H9 (cell line): ENCODE measurements around the gene SLC38A1. TPM values are rescaled to one million over a fixed set of nuclear protein-coding genes. Genes with fewer than 3 reads are reported as not detected.

Source experiments
- DNase-seq: peaks from one replicate; pipeline ENCODE4 v3.0.0-alpha.2; 2017
- H2AFZ ChIP-seq: one replicate; pipeline ENCODE4 v1.6.1; 2013; ENCODE audit warnings: mild to moderate bottlenecking, low read length, control low read depth, moderate library complexity
- H2AK5ac ChIP-seq: 2 replicates; pipeline ENCODE4 v1.6.1; 2013; ENCODE audit warnings: low read length, control low read depth, mixed read lengths; ENCODE audit not compliant: insufficient read length
- H2BK120ac ChIP-seq: one replicate; pipeline ENCODE4 v1.6.1; 2013; ENCODE audit warnings: low read depth, mild to moderate bottlenecking, low read length, control low read depth, inconsistent platforms; ENCODE audit not compliant: poor library complexity, severe bottlenecking
- H2BK12ac ChIP-seq: 2 replicates; pipeline ENCODE4 v1.6.1; 2013; ENCODE audit warnings: low read length, control low read depth, mixed read lengths, low read depth; ENCODE audit not compliant: insufficient read length
- H2BK15ac ChIP-seq: 2 replicates; pipeline ENCODE4 v1.6.1; 2013; ENCODE audit warnings: low read depth, low read length, control low read depth
- H2BK20ac ChIP-seq: one replicate; pipeline ENCODE4 v1.6.1; 2013; ENCODE audit warnings: low read depth, mild to moderate bottlenecking, low read length, control low read depth, inconsistent platforms; ENCODE audit not compliant: poor library complexity, severe bottlenecking
- H2BK5ac ChIP-seq: 2 replicates; pipeline ENCODE4 v1.6.1; 2013; ENCODE audit warnings: low read length, control low read depth, mixed read lengths; ENCODE audit not compliant: insufficient read length
- H3K14ac ChIP-seq: 2 replicates; pipeline ENCODE4 v1.6.1; 2013; ENCODE audit warnings: low read length, control low read depth; ENCODE audit not compliant: insufficient read depth
- H3K18ac ChIP-seq: 2 replicates; pipeline ENCODE4 v1.6.1; 2013; ENCODE audit warnings: low read depth, mild to moderate bottlenecking, mixed read lengths, low read length, control low read depth; ENCODE audit not compliant: insufficient read length
- H3K23ac ChIP-seq: 2 replicates; pipeline ENCODE4 v1.6.1; 2013; ENCODE audit warnings: low read length, control low read depth, mixed read lengths, low read depth; ENCODE audit not compliant: insufficient read length
- H3K23me2 ChIP-seq: 2 replicates; pipeline ENCODE4 v1.6.1; 2013; ENCODE audit warnings: low read depth, mild to moderate bottlenecking, mixed read lengths, low read length, control low read depth; ENCODE audit not compliant: insufficient read length, poor library complexity, severe bottlenecking
- H3K27ac ChIP-seq: 2 replicates; pipeline ENCODE4 v1.5.1; 2013; ENCODE audit warnings: low read length, control low read depth, mixed read lengths, low read depth; ENCODE audit not compliant: insufficient read length
- H3K27me3 ChIP-seq: 2 replicates; pipeline ENCODE4 v1.6.1; 2013; ENCODE audit warnings: low read length, control low read depth, inconsistent platforms; ENCODE audit not compliant: insufficient read depth
- H3K4ac ChIP-seq: 2 replicates; pipeline ENCODE4 v1.6.1; 2013; ENCODE audit warnings: low read depth, mild to moderate bottlenecking, control low read depth, inconsistent platforms, low read length, moderate library complexity
- H3K4me1 ChIP-seq: 2 replicates; pipeline ENCODE4 v1.6.1; 2013; ENCODE audit warnings: low read length, control low read depth, inconsistent platforms; ENCODE audit not compliant: insufficient read depth
- H3K4me2 ChIP-seq: 2 replicates; pipeline ENCODE4 v1.6.1; 2013; ENCODE audit warnings: low read length, control low read depth, mixed read lengths; ENCODE audit not compliant: insufficient read length, insufficient read depth
- H3K56ac ChIP-seq: 2 replicates; pipeline ENCODE4 v1.6.1; 2013; ENCODE audit warnings: low read depth, mild to moderate bottlenecking, mixed read lengths, low read length, control low read depth; ENCODE audit not compliant: insufficient read length
- H3K79me1 ChIP-seq: 2 replicates; pipeline ENCODE4 v1.6.1; 2013; ENCODE audit warnings: low read depth, mild to moderate bottlenecking, moderate library complexity, low read length, control low read depth, inconsistent platforms; ENCODE audit not compliant: insufficient read depth, poor library complexity, severe bottlenecking
- H3K79me2 ChIP-seq: 2 replicates; pipeline ENCODE4 v1.6.1; 2013; ENCODE audit warnings: low read length, control low read depth, inconsistent platforms; ENCODE audit not compliant: insufficient read depth
- H3K9ac ChIP-seq: 2 replicates; pipeline ENCODE4 v1.6.1; 2013; ENCODE audit warnings: low read length, control low read depth, mixed read lengths; ENCODE audit not compliant: insufficient read length; ENCODE audit errors: extremely low read depth
- H3K9me3 ChIP-seq: one replicate; pipeline ENCODE4 v1.6.1; 2013; ENCODE audit warnings: low read depth, low read length, inconsistent platforms; ENCODE audit not compliant: control insufficient read depth
- H3T11ph ChIP-seq: one replicate; pipeline ENCODE4 v1.6.1; 2013; ENCODE audit warnings: mild to moderate bottlenecking, low read length, control low read depth, inconsistent platforms
- H4K20me1 ChIP-seq: one replicate; pipeline ENCODE4 v1.6.1; 2013; ENCODE audit not compliant: control insufficient read depth, insufficient read length, insufficient read depth
- H4K5ac ChIP-seq: 2 replicates; pipeline ENCODE4 v1.6.1; 2013; ENCODE audit warnings: low read depth, mild to moderate bottlenecking, mixed read lengths, low read length, control low read depth; ENCODE audit not compliant: insufficient read length
- H4K8ac ChIP-seq: replicated peaks from 2 replicates; pipeline ENCODE4 v1.6.1; 2013; ENCODE audit warnings: low read length, control low read depth, mixed read lengths, low read depth; ENCODE audit not compliant: insufficient read length
- H4K91ac ChIP-seq: 2 replicates; pipeline ENCODE4 v1.6.1; 2013; ENCODE audit warnings: low read depth, mild to moderate bottlenecking, moderate library complexity, mixed read lengths, low read length, control low read depth; ENCODE audit not compliant: insufficient read length
- H3K27ac Mint-ChIP-seq, 3 experiments: 2 replicates in 2 of 3; 3 replicates in 1 of 3; pipeline ENCODE4 v1.8.0; 2020 to 2021; ENCODE audit warnings: mixed read lengths in 3 of 3, mild to moderate bottlenecking in 1 of 3, moderate library complexity in 1 of 3
- H3K27me3 Mint-ChIP-seq: 2 replicates; pipeline ENCODE4 v1.8.0; 2021; ENCODE audit warnings: low read depth, mild to moderate bottlenecking, moderate library complexity, mixed read lengths
- H3K36me3 Mint-ChIP-seq, 3 experiments: 2 replicates in 2 of 3; 3 replicates in 1 of 3; pipeline ENCODE4 v1.8.0; 2020 to 2021; ENCODE audit warnings: low read depth in 3 of 3, mixed read lengths in 3 of 3; ENCODE audit not compliant: insufficient read depth in 1 of 3
- H3K4me1 Mint-ChIP-seq, 2 experiments: 2 replicates each; pipeline ENCODE4 v1.8.0; 2020; ENCODE audit warnings: mixed read lengths in 2 of 2
- H3K4me3 Mint-ChIP-seq, 2 experiments: 2 replicates in 1 of 2; 3 replicates in 1 of 2; pipeline ENCODE4 v1.8.0; 2020 to 2021; ENCODE audit warnings: mild to moderate bottlenecking in 2 of 2, mixed read lengths in 2 of 2, moderate library complexity in 1 of 2
- H3K9me3 Mint-ChIP-seq, 2 experiments: 2 replicates in 1 of 2; 3 replicates in 1 of 2; pipeline ENCODE4 v1.8.0; 2020; ENCODE audit warnings: mild to moderate bottlenecking in 2 of 2, mixed read lengths in 2 of 2, moderate library complexity in 1 of 2
- CTCF ChIP-seq: fragments of 200-600 bp; sonication (generic); conservative IDR thresholded peaks from 3 replicates; pipeline ENCODE4 v1.8.0; 2021; ENCODE audit warnings: antibody characterized with exemption, mild to moderate bottlenecking
- WGBS: extraction: QIAGEN DNeasy Blood & Tissue Kit; methylation state at CpG from one replicate; pipeline ENCODE4 v1.1.7; 2013; ENCODE audit warnings: missing lambda C conversion rate, low lambda C conversion rate, mixed read lengths; ENCODE audit not compliant: insufficient read length; ENCODE audit errors: extremely low coverage; 5-methylcytosine and 5-hydroxymethylcytosine counted together
- total RNA-seq: library from RNA; stranded (reverse); gene quantifications from 2 replicates; pipeline ENCODE4 v1.2.1, GENCODE V29; 2021

The SLC38A1 gene
- total RNA-seq, 1 experiment from 2014 or later: 216 TPM

- H3K23me2 ChIP-seq: no peaks in the 10 kb centered on the region
- no peaks in the 10 kb centered on the region for H3K4me1 ChIP-seq
- no peak overlapping the region for H3T11ph ChIP-seq
- no peak overlapping the region for H3K18ac ChIP-seq
- H3K79me2 ChIP-seq: no peaks in the 10 kb centered on the region
- H3K4me3 Mint-ChIP-seq: no peak overlapping the region
- H3K4ac ChIP-seq: no peak overlapping the region
- no CpG with 5 or more reads among the region's 2 CpGs for WGBS
- no peak overlapping the region for H4K8ac ChIP-seq
- no peak overlapping the region for H2BK12ac ChIP-seq
- no peaks in the 10 kb centered on the region for H3K9me3 ChIP-seq
- no peaks in the 10 kb centered on the region for H3K27me3 Mint-ChIP-seq
- DNase-seq: no peak
- no peaks in the 10 kb centered on the region for H3K36me3 Mint-ChIP-seq
- H4K5ac ChIP-seq: no peak overlapping the region
- H3K4me2 ChIP-seq: no peak overlapping the region
- H2BK15ac ChIP-seq: no peak overlapping the region
- no peak overlapping the region for H2BK120ac ChIP-seq
- H2AFZ ChIP-seq: no peak overlapping the region
- H3K27ac ChIP-seq: no peak overlapping the region
- H2BK5ac ChIP-seq: no peak overlapping the region
- H3K27me3 ChIP-seq: no peaks in the 10 kb centered on the region
- H3K23ac ChIP-seq: no peak overlapping the region
- H3K14ac ChIP-seq: no peak overlapping the region
- no peaks in the 10 kb centered on the region for H3K9me3 Mint-ChIP-seq
- no peaks in the 10 kb centered on the region for H4K20me1 ChIP-seq
- no peak overlapping the region for H4K91ac ChIP-seq
- no peak overlapping the region for H2BK20ac ChIP-seq
- no peaks in the 10 kb centered on the region for H3K79me1 ChIP-seq
- no peak overlapping the region for H3K27ac Mint-ChIP-seq
- no peak overlapping the region for H2AK5ac ChIP-seq
- no peak overlapping the region for H3K56ac ChIP-seq
- no peak overlapping the region for H3K9ac ChIP-seq
- H3K4me1 Mint-ChIP-seq: peaks cover 3 to 4% of the 10 kb centered on the region in 2 experiments; a peak in 1 of 4 replicates
- TF ChIP-seq CTCF: no peak
Measured at GRCh38 chr12:46136249-46136648, 132.6 kb downstream of the SLC38A1 start.
